HG02885 (cell line): ENCODE measurements around the gene GBE1.
"Not testable (repeated sequence)": the region's sequence is repeated elsewhere in the genome, so short reads cannot be mapped to it uniquely, and the experiment has no call there.

Experiments used
- ATAC-seq: cut with Tn5 transposase; IDR thresholded peaks from one replicate; pipeline ENCODE4 v1.9.1; 2021; ENCODE audit warnings: mild to moderate bottlenecking; ENCODE audit not compliant: unreplicated experiment, poor library complexity

GBE1 gene

DNA sequence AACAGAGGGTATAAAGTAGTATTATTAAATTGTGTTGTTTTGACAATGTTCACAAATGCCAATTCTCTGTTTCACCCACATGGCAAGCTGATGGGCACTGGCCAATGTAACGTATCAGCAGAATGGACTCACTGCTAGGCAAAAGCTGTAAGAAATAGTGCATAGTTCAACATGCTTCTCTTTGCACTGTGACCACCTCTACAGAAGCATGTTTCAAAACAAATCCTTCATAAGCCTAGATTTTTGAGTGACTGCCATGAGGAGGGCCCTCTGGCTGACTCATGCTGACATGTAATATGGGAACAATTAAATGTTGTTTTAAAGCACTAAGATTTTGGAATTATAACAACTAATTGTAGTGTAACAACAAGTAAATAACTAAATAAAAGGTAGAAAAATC lies 3.2 kb downstream of the GBE1 start:
- ATAC-seq = no peak

DNA sequence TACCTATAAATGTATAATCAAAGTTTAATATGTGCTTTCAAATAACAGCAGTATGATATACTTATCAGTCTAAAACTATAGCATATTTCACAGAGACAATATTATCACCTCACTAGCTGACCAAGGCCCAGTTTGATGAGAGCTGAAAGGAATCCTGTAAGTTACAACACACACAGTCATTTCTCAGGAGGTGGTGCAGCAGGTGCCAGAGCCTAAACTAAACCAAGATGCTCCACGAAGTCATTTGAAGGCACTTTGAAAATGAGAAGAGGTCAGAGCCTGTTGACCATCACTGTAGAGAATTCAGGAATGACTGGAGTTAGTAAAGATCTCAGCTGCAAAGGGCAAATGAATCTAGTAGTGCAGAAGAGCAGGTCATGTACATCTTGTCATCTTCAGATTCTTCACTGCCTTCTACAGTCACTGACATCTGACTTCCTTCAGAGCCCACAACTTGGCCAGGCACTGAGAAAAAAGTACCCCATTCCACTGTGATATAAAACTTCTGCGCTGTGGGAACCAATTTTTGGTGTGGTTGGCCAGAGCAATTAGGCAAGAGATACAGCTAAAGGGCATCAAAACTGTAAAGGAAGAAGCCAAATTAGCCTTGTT lies 7.9 kb downstream of the GBE1 start:
- ATAC-seq = no peak

DNA sequence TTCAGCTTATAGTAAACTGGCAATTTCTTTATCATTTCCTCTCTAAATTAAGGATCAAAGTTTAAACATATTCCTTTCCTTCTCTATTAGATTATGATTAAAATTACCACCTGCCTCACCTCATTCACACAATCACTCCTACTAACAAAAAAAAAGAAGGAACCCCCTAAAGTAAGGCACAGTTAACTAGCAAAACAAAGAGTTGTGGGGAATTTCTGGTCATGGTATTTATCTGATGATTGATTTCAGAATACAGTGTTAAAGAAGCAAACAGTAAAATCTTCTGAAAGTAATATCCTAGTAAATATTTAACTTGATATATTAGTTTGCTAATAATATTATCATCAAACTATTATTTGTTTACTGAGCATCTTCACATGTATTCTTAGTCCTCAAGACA lies 8.8 kb downstream of the GBE1 start:
- ATAC-seq = no peak

DNA sequence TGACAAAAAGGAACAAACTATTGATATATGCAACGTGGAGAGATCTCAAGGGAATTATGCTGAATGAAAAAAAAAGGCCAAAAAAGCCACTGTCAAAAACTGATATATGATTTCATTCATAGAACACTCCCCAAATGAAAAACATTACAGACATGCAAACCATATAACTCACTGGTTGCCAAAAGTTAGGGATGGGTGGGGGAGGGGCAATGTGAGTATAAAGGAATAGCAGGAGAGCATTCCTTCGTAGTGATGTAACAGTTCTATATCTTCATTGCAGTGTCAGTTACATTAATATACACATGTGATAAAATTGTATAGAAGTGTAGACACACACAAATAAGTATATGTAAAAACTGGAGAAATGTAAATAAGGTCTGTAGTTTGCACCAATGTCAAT lies 12.2 kb downstream of the GBE1 start:
- ATAC-seq = no peak

DNA sequence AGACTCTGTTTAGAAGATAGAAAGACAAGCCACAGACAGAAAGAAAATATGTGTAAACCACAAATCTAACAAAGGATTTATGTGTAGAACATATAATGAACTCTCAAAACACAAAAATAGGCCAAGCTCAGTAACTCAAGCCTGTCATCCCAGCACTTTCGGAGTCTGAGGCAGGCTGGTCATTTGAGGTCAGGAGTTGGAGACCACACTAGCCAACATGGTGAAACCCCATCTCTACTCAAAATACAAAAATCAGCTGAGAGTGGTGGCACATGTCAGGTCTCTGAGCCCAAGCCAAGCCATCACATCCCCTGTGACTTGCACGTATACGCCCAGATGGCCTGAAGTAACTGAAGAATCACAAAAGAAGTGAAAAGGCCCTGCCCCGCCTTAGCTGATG lies 14.2 kb downstream of the GBE1 start:
- ATAC-seq = not testable (repeated sequence)

DNA sequence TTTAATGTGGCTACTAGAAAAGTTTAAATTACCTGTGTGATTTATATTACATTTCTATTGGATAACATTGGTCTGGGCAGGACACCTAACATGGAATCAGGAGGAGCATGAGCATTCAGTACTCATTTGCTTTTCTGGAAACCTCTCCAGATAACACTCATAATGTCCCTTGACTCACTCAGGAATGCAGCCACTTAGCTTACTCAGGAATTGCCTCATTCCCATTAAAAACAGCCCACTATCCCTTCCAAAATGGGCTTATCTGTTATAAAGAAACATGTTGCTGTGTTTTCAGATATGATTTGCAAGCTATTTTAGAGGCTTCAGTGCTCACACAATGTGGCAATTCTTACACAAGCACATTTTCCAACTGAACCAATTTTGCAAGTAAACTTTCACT lies 17.1 kb downstream of the GBE1 start:
- no peak for ATAC-seq

DNA sequence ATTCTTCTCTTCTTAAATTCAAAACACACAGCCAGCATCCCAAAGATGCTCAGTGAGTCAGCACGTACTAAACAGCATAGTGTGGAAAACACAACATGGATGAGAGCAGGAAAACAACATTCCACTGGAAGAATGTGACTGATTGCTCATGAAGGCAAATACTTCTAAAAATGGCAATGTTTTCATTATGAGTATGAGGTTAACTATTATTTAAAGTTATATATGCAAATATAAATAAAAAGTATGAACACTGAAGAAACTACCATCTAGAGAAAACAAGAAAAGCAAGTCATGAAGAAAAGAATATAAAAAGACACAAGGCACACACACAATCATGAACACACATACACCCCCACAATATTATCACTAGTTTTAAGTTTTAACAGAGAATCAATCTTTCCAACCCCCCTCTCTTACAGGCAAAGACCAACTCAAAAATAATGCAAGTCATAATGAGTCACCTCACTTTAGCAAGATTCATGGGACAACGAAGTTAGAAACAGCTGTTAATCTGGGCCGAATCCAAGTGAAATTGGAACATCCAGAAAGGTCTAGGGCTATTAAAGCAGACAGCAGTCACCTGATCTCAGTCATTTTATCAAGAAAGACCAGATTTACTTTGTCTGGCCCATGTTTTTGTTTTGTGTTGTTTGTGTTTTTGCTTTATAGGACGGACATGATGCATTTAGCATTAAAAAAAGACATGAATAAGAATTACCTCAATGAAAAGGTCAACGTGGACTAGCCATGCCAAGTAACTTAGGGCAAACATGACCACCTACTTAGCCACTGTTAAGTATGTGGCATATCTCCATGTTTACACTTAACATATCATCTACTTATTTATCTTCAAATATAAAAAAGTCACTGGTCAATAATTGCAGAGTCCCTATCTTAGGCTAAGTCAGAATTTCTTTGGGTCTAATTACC lies 18.1 kb downstream of the GBE1 start:
- ATAC-seq = no peak

DNA sequence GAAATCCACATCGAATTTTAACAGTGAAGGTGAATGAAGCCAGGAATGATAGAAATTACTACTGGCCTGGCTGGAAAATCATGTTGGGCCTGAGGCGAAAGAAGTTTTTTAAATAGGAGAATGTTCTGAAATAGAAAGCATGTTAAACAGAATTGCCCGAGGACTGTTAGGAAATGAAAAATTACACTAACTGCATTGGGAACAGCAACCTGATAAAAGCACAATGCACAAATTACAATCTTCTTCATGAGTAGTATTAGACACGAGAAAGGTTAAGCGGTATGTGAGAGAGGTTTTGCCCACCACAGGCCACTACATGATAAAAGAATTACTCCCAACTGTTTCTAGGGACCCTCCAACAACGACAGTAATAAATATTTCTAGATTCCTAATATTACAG lies 18.9 kb downstream of the GBE1 start:
- no peak for ATAC-seq

DNA sequence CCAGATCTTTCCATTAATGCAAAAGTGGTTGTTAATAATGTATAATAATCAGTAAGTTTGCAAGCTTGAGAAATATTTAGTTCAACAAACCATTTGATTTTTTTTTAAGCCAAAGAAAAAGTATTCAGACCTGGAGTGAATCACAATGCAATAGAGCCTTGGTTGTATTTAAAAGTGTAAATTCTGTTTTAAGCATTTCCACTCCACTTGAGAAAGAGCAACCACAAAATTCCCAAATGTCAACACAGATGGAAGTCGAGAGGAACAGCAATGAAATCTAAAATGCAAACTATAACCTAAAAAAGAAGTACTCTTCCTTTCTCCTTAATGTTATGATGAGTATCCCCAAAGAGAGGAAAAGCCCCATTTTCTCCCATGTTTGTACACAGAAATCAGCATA lies 20.2 kb downstream of the GBE1 start:
- no peak for ATAC-seq

DNA sequence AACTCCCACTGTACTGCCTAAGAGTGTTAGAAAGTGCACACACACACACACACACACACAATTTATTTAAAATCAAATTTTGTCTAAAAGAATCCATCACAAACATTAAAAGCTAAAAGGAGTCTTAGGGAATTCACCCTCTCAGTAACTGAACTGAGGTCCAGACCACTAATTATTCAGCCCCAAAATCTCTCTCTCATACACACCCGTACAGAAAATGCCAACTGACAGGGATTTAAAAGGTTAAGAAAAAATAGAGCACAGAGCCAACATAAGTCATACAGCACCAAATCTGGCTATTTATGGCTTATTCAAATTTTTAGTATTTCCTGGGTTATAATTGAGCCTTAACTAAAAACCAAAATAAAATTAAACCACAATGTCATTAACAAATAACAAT lies 20.7 kb downstream of the GBE1 start:
- ATAC-seq = peak; percentile 55

DNA sequence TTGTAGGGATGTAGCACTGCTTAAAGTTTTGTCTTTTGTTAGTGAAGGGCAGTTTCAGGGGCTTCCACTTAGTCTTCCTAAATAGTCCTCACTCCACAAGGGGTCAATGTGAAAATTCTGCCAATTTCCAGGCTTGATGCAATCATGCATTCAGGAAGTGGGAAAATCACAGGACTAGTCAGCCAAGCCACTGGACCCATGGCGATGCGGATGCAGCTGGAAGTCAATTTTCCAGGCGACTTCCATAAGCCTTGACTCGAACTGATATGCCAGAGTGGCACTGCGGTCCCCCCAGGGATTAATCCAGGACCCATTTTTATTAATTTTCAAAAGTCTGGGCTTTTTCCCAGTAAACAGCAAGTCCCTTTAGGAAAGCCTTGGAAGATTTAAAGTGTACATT lies 26.1 kb downstream of the GBE1 start:
- no peak for ATAC-seq

DNA sequence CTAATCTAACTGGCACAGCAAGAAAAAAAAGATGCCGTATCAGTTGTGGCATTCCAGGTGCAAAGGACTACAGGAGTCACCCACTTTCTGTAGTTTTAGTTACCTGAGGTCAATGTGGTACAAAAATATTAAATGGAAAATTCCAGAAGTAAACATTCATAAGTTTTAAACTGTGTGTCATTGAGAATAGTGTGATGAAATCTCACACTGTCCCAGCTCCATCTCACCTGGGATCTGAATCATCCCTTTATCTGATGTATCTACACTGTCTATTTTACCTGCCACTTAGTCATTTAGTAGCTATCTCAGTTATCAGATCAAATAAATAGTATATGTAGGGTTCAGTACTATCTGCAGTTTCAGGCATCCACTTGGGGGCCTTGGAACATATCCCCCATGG lies 26.7 kb downstream of the GBE1 start:
- no peak for ATAC-seq

DNA sequence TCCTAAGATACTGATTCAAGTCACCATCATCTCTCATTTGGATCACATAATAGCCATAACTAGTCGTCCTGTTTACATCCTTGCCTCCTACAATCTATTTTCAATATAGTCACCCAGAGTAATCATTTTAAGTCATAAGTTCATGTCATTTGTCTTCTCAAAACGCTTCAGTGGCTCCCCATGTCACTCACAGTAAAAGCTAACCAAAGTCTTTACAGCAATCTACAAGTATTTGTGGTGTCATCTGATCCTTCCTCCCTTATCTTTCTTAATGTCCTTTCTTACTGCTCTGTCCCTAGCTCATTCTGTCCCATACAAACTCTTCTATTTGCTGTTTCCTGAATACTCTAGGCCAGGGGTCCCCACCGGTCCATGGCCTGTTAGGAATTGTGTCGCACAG lies 28.8 kb downstream of the GBE1 start:
- ATAC-seq = no peak

DNA sequence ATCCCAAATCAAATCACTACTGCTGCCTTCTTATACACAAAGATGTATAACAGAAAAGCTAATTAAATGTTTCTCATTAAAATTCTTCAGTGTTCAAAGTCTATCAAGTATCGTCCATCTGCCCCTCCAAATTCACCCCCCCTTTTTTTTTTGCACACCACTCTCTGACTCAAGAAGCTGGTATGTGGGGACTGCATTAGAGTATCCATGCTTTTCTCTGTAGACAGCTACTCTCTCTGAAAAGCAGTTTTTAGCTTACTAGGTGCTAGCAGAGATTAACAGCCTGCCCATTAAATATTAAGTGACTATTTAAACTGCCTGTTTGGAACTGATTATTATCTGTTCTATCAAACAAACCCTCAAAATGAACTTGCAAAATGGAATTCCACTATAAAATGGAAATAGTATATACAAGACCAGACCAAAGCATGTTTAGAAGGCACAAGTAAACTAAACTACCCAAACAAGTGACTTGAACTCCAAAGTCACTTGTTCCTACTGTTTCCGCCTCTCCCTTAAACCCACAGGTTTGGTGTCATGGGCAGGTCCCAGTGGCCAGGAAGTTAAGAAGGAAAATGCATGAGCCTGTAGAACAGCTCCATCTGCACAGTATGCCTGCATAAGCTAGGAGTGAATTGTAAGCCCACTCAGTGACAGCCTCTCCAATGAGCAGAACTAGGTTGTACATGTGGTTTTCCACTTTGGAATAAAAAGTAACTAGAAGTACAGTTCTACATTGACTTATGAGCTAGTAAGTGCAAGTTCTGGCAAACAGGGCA lies 32.5 kb downstream of the GBE1 start:
- no peak for ATAC-seq

DNA sequence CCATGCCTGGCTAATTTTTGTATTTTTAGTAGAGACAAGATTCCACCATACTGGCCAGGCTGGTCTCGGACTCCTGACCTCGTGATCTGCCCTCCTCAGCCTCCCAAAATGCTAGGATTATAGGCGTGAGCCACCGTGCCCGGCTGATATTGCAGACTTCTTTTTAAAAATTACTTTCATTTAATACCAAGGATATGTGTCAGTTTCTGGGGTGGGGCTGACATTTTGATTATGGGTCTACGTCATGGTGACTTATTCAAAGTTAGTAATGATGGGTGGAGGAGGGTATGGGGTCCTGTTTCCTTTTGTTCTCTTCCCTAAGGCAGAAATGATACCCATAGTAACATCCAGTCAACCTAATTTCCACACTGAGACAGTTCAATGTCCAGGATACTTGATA lies 34.7 kb downstream of the GBE1 start:
- no peak for ATAC-seq

DNA sequence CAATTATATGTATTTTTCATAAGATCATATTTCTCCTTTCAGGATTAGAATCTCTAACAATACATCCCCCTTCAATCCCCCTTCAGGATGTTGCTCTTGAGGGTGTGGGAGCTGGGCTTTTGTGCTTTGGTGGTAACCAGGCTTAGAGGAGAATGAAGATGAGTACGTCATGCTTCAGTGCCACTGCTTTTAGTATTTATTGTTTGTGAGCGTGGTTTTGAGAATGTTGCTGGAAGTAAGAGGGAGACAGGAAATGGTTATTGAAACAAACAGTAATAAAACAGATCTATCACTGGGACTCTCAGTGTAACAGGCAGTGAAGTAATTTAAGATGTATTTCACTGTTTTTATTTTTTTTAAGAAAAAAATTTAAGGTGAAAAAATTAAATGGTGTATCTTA lies 35.3 kb downstream of the GBE1 start:
- no peak for ATAC-seq

DNA sequence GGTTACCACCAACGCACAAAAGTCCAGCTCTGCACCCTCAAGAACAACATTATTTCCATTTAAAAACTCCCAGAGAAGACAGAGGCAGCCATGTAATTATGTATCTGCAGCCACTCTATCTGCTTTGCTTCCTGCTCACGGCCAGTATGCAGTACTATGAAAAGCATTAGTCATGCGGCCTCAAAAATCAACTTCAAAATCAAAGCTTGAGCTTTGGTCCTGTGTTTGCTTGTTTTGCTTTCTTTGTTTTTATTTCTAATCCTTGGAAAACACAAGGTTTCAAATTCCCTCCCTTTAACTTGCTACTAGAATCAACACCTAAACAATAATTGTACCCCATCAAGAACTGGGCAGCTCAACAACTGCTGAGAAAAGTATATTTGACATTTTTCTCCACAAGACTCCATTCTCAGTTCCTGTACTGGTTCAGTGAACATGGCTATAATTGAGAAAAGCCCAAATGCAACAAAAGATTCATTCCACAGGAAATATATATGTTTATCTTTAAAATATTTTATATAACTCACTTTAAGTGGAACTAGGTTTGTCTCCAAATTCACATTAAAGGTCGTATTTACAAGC lies 37.6 kb downstream of the GBE1 start:
- ATAC-seq = peak; percentile 65

DNA sequence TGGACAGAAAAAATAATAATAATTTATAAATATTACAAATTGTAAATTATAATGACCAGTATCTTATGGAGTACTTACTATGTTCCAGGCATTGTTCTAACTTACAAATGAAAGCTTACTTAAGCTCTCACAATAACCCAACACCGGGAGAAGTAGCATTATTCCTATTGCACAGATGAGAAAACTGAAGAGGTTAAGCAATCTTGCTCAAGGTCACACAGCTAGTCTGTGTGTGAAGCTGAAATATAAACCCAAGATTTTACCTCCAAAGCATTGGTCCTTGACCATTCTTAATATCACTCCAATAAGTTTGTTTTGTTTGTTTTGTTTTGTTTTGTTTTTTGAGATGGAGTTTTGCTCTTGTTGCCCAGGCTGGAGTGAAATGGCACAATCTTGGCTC lies 43.1 kb downstream of the GBE1 start:
- ATAC-seq = no peak

DNA sequence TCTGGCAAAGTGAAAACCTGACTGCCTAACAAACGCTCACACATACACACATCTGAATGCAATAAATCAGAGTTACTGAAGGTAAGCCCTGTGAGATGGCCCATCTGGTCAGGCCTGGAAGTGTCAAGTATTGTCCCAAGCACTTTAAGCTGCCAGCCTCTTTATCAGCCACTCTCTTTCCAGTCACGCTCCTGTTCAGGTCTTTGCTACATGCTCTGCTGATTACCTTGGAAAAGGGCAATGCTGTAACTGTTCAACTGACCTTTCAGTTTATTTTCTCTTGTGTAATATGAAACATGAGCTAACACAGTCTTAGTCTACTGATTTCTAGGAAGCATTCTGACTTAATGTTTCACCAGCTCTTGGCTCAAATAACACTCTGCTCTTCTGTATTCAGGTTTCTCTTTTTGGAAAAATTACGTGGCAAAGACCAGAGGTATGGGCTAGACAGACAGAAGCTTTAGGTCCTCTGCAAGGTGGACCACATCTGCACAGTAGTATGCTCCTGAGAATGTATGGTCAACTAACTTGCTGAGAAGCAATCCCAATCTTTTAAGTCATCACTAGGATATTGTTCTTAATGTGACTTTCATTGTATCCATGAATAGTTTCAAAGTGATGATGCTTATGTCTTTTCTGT lies 44.5 kb downstream of the GBE1 start:
- ATAC-seq = no peak

DNA sequence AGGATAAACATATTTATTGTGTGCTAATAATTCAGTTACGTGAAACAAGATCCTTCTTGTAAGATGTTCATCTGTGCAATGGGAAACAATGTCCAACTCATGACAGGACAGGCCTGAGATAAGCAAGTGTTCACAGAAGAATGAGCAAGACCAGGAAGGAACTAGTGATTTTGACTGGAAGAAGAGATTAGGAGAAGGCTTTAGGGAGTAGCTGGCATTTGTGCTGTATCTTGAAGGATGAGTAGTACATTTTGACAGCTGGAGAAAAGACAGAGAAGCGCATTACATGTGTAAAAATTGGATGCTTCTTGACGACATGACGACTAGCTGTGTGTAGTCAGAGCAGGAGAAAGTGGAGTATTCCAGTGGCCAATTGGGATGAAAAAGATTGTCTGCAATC lies 48.4 kb downstream of the GBE1 start:
- ATAC-seq = no peak
